GM19438 (cell line): ENCODE data around the gene TPD52L1.

Experiments
- ATAC-seq: cut with Tn5 transposase; IDR thresholded peaks from one replicate; pipeline ENCODE4 v1.9.1; 2021; ENCODE audit warnings: low read depth; ENCODE audit not compliant: unreplicated experiment

Gene TPD52L1

DNA sequence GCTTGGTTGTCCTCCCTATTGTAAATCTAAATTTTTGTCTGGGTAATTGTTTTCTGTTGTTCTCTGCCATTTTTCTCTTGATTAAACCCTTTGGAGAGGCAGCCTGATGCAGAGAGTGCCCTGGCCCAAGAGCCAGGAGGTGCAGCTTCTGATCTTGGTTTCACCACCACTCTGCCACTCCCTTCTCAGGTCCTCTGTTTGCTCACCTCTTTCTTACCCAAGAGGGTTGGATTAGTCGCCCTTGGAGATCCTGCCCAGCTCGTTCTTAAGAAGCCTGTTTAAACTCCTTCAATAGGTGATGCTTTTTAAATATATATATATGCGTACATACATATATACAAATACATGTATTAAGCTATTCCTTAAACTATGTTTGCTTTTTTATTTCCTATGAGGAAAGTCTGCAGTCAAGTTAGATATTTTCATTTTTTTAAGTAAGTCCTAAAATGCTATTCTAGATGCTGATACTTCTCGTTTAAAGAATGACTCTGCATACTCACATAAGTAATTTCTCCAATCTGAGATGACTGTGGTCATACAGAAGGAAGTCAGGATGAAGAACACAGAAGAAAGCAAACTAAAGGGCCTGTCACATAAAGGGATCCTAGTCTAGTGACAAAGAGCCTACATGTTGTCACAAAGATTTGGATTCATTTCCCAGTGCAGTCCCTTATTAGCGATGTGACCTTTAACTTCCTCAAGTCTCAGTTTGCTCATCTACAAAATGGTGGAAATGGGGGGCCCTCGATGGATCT is 19.9 kb downstream of the TPD52L1 start:
- ATAC-seq, result no peak

DNA sequence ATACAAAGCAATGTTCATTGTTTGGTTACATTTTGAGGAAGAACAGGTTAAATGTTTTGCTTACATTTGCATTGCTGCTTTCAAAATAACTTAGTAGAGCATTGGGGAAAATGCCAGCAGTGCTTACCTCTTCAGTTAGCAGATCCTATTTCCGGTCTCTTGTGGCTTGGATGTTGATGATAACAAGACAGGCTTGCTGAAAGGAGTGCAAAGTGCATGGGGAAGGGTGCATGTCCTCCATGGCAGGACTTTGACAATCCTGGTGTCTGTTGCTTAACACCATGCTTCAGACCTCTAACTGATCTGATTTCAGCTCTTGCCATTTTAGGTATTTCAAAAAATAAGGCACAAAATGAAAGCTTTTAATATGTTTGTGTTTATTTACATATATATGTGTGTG is 21.1 kb downstream of the TPD52L1 start:
- ATAC-seq, result no peak

DNA sequence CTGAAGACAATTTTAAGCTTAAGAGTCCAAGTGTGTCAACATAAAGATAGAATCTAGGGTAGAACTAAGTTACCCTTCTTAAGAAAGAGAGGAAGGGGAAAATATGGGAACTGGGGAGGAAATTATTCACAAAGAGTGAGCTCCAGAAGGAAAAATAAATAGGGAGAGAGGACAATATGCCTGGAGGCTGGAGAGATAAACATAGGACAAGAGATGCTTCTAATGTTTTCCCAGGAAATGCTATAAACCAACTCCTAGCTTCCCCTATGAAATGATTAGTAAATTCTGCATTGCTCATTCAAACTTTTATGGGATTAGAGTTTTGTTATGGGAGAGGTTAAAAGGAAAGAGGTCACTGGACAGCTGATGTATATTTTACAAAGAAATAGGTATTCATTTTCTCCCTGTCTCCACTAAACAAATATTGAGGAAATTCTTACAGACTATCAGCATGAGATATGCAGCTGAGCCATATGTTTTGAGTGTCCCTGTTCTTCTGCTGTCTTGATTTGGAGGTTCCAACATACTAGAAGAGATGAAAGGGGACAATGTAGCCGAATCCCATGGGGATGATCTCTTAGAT is 22.0 kb downstream of the TPD52L1 start:
- ATAC-seq, result no peak

DNA sequence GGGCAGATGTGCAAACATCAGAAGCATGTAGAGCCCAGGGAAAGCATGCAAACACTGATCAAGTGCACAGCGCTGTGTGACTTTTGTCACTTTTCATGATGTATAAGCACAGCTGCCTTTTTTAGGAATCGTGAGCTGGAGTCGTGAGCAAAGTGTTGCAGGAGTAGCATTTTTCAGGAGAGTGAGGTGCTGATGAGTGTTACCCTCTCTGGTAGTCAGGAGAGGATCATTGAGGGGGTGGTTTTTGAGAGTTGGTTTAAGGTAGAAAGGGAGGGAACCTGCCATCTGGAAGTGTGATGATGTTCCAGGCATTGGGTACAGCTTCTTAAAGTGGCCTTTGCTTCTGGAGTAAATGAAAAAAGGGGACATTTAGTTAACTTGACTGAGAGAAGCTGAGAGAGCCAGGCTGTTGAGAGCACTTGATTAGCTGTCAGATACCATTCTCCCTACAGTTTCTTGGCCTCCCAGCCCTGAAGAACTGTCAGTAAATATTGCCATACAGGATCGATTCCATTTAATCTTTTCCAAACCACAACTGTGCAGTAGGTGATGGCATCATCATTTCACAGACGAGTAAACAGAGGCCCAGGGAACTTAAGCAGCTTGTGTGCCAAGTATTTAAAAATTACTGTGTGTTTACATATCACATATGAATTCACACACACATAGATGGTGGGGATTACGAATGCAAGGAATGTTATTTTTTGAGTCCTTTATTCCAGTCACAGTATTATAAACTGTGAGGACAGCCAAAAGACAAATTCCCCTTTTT is 28.9 kb downstream of the TPD52L1 start:
- no peak for ATAC-seq

DNA sequence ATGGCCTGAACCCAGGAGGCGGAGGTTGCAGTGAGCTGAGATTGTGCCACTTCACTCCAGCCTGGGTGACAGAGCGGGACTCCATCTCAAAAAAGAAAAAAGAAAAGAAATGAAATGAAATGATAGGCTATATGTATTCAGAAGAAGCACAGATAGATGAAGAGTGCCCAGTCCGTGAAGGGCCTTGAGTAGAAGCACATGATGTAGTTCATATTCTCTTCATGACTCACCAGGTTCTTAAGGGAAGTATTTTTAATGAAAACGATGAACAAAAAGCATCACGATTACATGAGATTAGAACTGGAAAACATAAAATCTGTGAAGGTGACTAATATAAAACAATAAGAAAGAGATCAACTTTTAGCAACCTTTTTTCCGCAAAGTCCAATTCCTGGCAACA is 29.8 kb downstream of the TPD52L1 start:
- no peak for ATAC-seq

DNA sequence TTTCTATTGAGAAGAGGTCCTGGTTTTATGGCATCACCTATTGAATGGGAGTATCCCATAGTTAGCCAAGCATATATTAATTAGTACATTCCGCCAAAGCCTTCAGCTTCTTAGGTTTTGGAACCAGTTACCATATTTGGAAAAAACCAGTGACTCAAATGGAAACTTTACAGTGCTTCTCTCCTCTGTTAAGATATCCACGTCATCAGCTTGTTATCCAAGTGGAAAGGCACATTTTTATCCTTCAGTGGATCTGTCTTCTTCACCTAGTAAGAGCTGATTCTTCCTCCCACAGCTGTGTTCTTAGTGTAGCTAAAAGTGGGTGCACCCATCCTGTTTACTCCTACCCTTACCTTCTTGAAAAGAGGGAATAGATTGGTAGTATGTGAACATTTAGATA is 34.5 kb downstream of the TPD52L1 start:
- no peak for ATAC-seq

DNA sequence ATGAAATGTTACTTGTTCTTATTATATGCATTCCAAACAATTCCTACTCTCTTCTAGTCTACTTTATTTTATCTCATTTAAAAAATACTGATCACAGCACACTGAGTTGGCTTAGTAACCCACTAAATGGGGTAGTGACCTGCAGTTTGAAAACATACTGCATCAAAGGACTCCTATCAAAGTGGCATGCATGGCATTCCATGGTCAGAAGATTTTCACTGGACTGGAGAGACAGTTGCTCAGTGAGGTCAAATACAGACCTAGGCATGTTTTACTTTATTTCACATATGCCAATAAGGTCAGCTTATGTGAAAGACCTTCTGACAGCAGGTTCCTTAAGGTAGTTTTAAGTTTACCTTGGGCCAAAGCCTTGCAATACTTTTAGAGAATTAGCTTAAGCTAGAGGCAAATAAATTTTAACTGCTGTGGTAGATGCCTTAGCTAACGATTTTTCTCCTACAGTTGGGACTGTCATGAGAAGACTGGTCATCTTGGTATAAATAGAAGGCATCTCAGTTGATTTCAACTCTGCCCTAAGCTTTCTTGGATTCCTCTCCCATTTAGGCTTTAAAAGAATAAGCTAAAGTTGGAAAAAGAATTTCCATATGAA is 35.1 kb downstream of the TPD52L1 start:
- no peak for ATAC-seq

GRCh38 chr6:125189494-125189893 is 35.9 kb downstream of the TPD52L1 start:
- ATAC-seq, result no peak

GRCh38 chr6:125190667-125191066 is 37.1 kb downstream of the TPD52L1 start:
- ATAC-seq, result no peak

GRCh38 chr6:125191916-125192609 is 38.5 kb downstream of the TPD52L1 start:
- ATAC-seq, result peak; percentile 99

- peak; percentile 14 for ATAC-seq
Observed at GRCh38 chr6:125192610-125192930, 39.0 kb downstream of the TPD52L1 start.

DNA sequence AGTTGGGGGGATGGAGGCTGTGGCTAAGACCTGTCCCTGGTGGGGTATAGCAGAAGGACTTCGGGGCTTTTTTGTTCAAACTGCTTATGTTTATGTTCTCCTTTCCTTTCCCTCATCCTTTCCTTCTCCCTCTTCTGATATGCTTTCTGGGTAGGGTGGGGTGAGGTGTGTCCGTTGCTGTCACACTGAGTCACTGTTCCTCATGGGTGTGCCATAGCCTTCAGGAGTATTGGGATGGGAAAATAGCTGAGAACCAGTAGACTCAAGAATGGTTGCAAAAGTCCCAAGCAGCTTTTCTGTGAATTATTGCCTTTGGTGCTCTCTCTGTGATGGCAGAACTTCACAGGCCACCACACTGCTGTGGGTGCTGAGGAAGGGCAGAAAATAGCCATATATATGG is 39.6 kb downstream of the TPD52L1 start:
- ATAC-seq, result no peak

DNA sequence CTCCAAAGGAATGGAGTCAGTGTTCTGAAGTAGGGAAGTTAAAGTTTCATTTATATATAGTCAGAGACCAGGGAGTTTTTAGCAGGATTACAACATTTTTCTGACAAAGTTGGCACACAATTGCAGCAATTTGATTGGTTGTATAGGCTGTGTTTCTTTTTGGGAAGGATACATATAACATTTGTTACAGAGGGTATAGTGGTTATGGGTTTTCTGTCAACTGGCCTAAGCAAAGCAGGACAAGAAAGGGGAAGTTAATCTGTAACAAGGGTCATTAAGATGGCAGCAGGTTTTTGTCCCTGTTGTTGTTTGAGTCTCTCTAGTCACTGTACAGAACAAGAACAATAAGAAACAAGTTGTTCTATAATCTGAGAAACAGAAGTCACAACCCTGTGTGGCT is 41.4 kb downstream of the TPD52L1 start:
- ATAC-seq, result no peak

DNA sequence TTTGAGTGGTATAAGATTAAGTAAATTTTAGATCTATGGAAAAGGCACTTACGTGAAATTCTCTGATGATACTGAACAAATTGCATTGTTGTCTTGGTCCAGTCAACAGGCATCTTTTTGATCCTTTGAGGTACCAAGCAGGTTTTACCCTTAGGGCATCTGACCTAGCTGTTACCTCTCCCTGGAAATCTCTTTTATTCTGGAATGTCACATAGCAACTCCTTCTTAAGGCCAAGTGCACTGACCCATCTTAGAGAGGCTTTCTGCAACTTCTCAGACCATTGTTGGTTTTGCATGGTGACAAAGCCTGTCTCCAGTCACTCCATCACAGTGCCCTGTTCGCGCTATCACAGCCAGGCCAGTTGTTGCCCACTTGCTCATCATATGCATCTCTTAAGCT is 42.0 kb downstream of the TPD52L1 start:
- ATAC-seq, result no peak

- ATAC-seq, result no peak
Observed at GRCh38 chr6:125196613-125197012, 43.0 kb downstream of the TPD52L1 start.

GRCh38 chr6:125197795-125198269 is 44.3 kb downstream of the TPD52L1 start:
- ATAC-seq, result no peak

GRCh38 chr6:125198398-125198937 is 44.9 kb downstream of the TPD52L1 start:
- ATAC-seq, result no peak

- no peak for ATAC-seq
Observed at GRCh38 chr6:125200941-125201340, 47.4 kb downstream of the TPD52L1 start.

- no peak for ATAC-seq
Observed at GRCh38 chr6:125201961-125202729, 48.6 kb downstream of the TPD52L1 start.

DNA sequence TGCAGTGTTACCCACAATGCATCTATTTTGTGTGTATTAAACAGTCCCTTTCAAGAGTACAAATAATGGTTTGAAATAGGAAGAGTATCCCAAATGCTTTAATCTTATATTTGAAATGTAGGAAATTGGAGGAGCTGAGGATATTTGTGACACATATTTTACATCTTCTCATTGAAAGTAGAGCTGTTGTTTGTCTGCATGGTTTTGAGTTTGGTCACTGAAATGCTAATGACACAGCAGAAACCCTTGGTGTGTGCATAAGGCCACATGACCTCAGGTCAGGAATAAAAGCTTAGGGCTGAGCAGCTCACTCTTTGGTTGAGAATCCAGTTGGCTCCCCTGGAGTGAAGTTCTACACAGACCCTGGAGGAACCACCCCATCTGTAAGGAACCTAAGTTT is 49.8 kb downstream of the TPD52L1 start:
- no peak for ATAC-seq
